Activated T-cell treated with anti-CD3 and anti-CD28 coated beads, Interleukin-2, amount 50 U/mL, for 4 hours (primary cell): Measurements from ENCODE around the gene CCND2. TPM values are rescaled to one million over a fixed set of nuclear protein-coding genes. Genes with fewer than 3 reads are reported as not detected.
"Not testable (repeated sequence)": the region's sequence is repeated elsewhere in the genome, so short reads cannot be mapped to it uniquely, and the experiment has no call there.

Source experiments
- ATAC-seq, 2 donors: fragments of 200-7000 bp; cut with Tn5 transposase; one replicate each; pipeline ENCODE4 v1.10.0; 2021
- DNase-seq: peaks from one replicate; pipeline ENCODE4 v3.0.0-alpha.2; 2020
- H3K27me3 Mint-ChIP-seq: one replicate; pipeline ENCODE4 v1.8.0; 2021; ENCODE audit warnings: low read depth, mixed read lengths
- H3K36me3 Mint-ChIP-seq: one replicate; pipeline ENCODE4 v1.8.0; 2022; ENCODE audit warnings: mixed read lengths; ENCODE audit not compliant: insufficient read depth
- H3K4me1 Mint-ChIP-seq: one replicate; pipeline ENCODE4 v1.8.0; 2021; ENCODE audit warnings: low read depth, mixed read lengths
- H3K4me3 Mint-ChIP-seq: one replicate; pipeline ENCODE4 v1.8.0; 2021; ENCODE audit warnings: mild to moderate bottlenecking, moderate library complexity, mixed read lengths
- H3K9me3 Mint-ChIP-seq: one replicate; pipeline ENCODE4 v1.8.0; 2021; ENCODE audit warnings: mixed read lengths
- total RNA-seq, 3 donors: library from RNA; stranded (reverse); gene quantifications; one replicate each; pipeline ENCODE4 v1.2.1, GENCODE V29; 2021

The CCND2 gene
- 1,000 to 10,000 TPM in 1 of 3 donors, 100 to 1,000 TPM in 2; 867 to 1,094 (median 990) TPM for total RNA-seq

DNA sequence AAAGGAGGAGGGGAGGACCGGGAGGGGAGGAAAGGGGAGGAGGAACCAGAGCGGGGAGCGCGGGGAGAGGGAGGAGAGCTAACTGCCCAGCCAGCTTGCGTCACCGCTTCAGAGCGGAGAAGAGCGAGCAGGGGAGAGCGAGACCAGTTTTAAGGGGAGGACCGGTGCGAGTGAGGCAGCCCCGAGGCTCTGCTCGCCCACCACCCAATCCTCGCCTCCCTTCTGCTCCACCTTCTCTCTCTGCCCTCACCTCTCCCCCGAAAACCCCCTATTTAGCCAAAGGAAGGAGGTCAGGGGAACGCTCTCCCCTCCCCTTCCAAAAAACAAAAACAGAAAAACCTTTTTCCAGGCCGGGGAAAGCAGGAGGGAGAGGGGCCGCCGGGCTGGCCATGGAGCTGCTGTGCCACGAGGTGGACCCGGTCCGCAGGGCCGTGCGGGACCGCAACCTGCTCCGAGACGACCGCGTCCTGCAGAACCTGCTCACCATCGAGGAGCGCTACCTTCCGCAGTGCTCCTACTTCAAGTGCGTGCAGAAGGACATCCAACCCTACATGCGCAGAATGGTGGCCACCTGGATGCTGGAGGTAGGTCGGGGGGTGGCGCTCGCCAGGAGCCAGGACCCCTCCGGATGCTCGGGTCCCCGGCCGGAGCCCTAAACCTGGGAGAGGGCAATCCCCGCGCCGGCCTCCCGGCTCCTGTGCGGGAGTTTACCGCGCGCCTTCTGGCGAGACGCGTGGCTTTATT lies at the start of gene CCND2:
Gene CCND2 (plus strand): TSS at position 111 of the 744 bp plus-strand sequence. CDS start 279 bp downstream, at position 390.
- H3K4me3 Mint-ChIP-seq = peak within 1 kb of the TSS; percentile 98

DNA sequence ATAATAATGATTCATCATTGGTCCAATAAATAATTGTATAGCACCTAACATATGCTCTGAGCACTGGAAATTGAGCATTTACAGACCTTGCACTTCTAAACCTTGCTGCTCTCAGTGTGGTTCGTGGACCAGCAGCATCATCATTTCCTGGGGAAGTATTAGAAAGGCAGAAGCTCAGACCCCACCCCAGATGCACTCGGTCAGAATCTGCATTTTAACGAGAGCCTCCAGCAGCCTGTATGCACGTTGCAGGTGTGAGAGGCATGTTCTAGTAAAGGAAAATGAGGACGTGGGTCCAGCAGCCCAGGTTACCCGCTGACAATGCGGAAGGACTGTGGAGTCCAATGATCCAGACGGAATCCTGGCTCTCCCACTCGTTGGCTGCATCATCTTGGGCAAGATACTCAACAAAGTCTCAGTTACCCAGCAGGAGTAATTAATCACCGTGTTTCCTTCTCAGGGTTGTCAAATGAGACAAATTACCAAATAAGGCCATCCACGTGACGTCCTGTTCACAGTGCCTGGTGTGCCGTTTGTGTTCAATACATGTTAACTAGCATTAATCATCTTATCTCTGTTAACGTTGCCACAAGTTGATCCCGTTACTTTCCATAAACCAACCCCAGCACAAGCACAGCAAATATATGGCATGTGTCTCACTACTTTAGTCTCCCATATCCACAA lies 49.2 kb upstream of the CCND2 start:
- no peak for ATAC-seq
- no peak for DNase-seq
- peaks cover 1% of the 10 kb centered on the region for H3K36me3 Mint-ChIP-seq

More for the DNA sequence above, at the start of gene CCND2:
- H3K36me3 Mint-ChIP-seq = peaks cover 30% of the 10 kb centered on the region
- H3K9me3 Mint-ChIP-seq = no peaks in the 10 kb centered on the region
- peak; percentile 70 for DNase-seq
- peaks cover 34% of the 10 kb centered on the region for H3K4me1 Mint-ChIP-seq
- no peaks in the 10 kb centered on the region for H3K27me3 Mint-ChIP-seq
- ATAC-seq = peak; percentile 18 to 24

DNA sequence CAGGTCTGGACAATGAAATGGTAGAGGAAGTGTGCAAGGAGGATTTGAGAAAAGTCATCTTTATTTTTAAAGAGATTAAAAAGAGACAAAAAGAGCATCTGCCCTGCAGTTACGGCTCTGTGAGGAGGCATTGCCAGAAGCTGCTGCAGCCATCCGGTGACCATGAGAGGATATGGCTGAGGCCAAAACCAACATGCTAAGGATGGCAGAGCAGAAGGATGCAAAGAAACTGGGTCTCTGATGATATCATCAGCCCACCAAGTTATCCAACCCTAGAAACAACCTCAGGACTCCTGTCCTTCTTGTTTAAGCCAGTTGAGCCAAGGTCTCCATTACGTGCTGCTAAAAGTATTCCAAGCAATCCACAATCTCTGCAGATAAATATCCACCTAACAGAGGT lies 48.0 kb upstream of the CCND2 start:
- H3K27me3 Mint-ChIP-seq = no peaks in the 10 kb centered on the region
- peaks cover 5% of the 10 kb centered on the region for H3K4me1 Mint-ChIP-seq
- no peak overlapping the region for H3K4me3 Mint-ChIP-seq
- H3K9me3 Mint-ChIP-seq = no peaks in the 10 kb centered on the region
- no peak for ATAC-seq
- H3K36me3 Mint-ChIP-seq = peaks cover 1% of the 10 kb centered on the region
- no peak for DNase-seq

More for the DNA sequence above, 49.2 kb upstream of the CCND2 start:
- Mint-ChIP-seq H3K27me3 (no peaks in the 10 kb centered on the region), H3K9me3 (no peaks in the 10 kb centered on the region), H3K4me1 (peaks cover 5% of the 10 kb centered on the region), H3K4me3 (no peak overlapping the region)

DNA sequence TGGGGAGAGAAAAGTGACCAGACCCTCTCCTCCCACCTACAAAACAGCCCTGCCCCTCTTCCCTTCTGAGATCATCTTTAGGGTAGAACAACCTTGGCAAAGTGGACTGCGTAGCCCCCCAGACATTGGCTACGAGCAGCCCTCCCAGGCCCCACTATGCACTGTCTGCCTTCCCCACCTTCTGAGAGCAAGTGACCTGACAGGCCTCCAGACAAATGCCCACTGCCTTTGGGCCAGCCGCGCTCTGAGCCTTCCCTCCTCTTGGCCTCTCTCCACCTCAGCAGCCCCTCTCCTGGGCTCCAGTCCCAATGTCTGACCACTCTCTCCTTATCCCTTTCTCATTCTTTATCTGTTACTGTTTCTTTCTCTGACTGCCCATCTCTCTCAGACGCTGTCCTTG lies 46.5 kb upstream of the CCND2 start:
- no peak overlapping the region for H3K4me3 Mint-ChIP-seq
- H3K36me3 Mint-ChIP-seq = no peaks in the 10 kb centered on the region
- H3K27me3 Mint-ChIP-seq = no peaks in the 10 kb centered on the region
- no peaks in the 10 kb centered on the region for H3K9me3 Mint-ChIP-seq
- no peak for DNase-seq
- ATAC-seq = no peak
- H3K4me1 Mint-ChIP-seq = peaks cover 5% of the 10 kb centered on the region

DNA sequence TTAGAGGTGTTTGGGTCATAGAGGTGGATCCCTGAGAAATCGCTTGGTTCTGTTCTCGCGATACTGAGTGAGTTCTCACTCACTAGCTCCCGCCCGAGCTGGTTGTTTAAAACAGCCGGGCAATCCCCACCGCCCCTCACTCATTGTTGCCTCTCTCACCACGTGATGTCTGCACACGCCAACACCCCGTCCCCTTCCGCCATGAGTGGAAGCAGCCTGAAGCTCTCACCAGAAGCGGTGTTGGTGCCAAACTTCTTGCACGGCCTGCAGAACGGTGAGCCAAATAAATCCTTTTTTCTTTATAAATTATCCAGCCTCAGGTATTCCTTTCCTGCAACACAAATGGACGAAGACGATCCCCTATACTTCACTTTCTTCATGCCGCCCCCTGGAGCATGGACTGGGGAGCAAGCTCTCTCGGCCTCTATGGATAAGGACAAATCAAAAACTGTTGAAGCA lies 45.4 kb upstream of the CCND2 start:
- no peaks in the 10 kb centered on the region for H3K9me3 Mint-ChIP-seq
- no peak overlapping the region for H3K4me3 Mint-ChIP-seq
- H3K36me3 Mint-ChIP-seq = no peaks in the 10 kb centered on the region
- no peak for ATAC-seq
- H3K4me1 Mint-ChIP-seq = peaks cover 5% of the 10 kb centered on the region
- no peaks in the 10 kb centered on the region for H3K27me3 Mint-ChIP-seq
- no peak for DNase-seq

DNA sequence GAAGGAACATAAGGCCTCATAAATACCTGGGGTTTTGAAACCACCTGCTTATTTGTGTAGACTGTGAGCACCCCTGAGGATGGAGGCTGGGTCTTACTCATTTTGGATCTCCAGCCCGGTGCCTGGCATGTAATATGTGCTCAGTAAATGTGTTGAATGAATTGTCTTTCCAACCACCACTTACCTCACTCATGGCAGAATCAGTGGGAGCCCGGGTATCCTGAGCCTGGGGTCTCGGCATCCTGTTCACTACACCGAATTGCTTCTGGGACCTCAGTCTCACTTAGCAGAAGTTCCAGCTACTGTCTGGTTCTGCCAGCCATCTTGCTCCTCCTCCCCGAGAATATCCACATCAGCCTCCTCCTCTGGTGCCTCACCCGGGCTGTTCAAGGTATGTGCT lies 43.0 kb upstream of the CCND2 start:
- DNase-seq = no peak
- H3K9me3 Mint-ChIP-seq = peaks cover 6% of the 10 kb centered on the region
- no peak overlapping the region for H3K4me3 Mint-ChIP-seq
- H3K27me3 Mint-ChIP-seq = no peaks in the 10 kb centered on the region
- H3K4me1 Mint-ChIP-seq = no peaks in the 10 kb centered on the region
- no peak for ATAC-seq
- H3K36me3 Mint-ChIP-seq = no peaks in the 10 kb centered on the region

DNA sequence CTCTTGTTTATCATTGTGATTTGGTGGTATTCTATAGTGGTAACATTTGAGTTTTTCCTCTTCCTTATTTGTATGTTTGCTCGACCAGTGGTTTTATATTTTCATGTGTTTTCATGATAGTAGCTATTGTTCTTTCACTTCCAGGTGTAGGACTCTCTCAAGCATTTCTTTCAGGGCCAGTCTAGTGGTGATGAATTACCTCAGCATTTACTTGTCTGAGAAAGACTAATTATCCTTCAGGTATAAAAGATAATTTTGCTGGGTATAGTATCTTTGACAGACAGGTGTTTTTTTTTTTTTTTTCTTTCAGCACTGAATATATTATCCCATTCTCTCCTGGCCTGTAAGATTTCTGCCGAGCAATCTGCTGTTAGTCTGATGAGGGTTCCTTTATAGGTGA lies 35.0 kb upstream of the CCND2 start:
- no peak for ATAC-seq
- H3K27me3 Mint-ChIP-seq = peaks cover 4% of the 10 kb centered on the region
- DNase-seq = no peak
- peaks cover 7% of the 10 kb centered on the region for H3K36me3 Mint-ChIP-seq
- H3K9me3 Mint-ChIP-seq = peaks cover 38% of the 10 kb centered on the region
- H3K4me1 Mint-ChIP-seq = no peaks in the 10 kb centered on the region
- no peak overlapping the region for H3K4me3 Mint-ChIP-seq

DNA sequence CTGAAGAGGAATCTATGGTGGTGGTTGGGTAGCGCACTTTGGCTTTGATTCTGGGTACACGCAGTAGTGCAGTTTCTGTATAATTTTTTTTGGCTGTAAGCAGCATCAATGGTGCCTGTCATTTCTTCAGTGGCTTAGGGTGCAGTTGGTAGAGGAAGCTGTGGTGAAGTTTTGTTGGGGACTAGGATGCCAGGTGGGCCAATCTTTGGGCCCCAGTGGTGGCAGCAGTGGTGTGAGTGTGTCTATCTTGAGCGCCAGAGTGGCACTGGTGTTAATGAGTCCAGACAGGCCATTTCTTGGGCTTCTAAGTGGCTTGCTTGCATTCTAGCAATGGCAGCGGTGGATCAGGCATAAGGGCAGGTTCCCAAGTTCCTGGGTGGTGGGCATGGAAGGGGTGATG lies 33.8 kb upstream of the CCND2 start:
- DNase-seq = no peak
- H3K4me1 Mint-ChIP-seq = no peaks in the 10 kb centered on the region
- H3K4me3 Mint-ChIP-seq = no peak overlapping the region
- H3K36me3 Mint-ChIP-seq = peaks cover 7% of the 10 kb centered on the region
- peaks cover 38% of the 10 kb centered on the region for H3K9me3 Mint-ChIP-seq
- H3K27me3 Mint-ChIP-seq = peaks cover 8% of the 10 kb centered on the region
- ATAC-seq = no peak

DNA sequence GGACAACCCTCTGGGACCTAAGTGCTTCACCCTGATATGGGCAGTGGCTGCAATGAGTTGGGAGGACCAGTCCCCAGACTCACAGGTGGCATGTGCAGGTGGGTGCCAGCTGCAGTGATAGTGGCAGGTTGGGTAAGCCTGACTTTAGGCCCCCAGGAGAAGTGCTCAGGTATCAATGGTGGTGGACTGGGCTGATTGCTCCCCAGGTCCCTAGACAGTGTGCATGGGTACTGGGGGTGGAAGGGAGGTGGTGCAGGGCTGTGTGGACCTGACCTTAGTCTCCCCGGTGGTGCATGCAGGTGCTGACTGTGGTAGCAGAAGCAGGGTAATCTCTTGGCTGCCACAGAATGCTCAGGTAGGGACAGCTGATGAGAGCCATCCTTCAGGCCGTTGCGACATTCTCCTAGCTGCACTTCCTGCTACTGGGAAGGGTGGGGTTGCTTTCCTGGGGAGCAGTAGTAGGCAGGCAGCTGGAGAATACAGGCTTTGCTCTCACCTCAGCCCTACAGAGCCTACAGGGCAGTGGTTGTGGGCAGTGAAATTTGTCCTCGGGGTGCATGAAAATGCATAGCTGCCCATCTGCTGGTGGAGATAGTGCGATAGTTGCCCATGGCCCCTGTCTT lies 33.3 kb upstream of the CCND2 start:
- Mint-ChIP-seq H3K4me1 (no peaks in the 10 kb centered on the region), H3K27me3 (peaks cover 8% of the 10 kb centered on the region), H3K4me3 (no peak overlapping the region), H3K9me3 (peaks cover 34% of the 10 kb centered on the region), H3K36me3 (peaks cover 7% of the 10 kb centered on the region)
- ATAC-seq (no peak), DNase-seq (no peak)

DNA sequence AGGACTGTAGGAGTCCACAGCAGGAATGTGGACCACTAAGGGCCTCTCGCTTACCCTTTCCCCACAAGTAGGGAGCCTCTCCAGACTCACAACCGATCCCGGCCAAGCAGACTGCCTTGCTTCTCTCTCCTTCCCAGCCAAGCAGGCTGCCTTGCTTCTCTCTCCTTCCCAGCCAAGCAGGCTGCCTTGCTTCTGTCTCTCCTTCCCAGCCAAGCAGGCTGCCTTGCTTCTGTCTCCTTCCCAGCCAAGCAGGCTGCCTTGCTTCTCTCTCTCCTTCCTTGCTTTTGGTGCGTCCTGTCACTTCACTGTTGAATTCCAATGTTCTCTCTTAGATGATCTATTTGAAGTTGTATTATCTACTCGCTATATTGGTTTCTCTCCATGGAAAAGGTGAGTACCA lies 32.6 kb upstream of the CCND2 start:
- no peak for ATAC-seq
- no peaks in the 10 kb centered on the region for H3K4me1 Mint-ChIP-seq

DNA sequence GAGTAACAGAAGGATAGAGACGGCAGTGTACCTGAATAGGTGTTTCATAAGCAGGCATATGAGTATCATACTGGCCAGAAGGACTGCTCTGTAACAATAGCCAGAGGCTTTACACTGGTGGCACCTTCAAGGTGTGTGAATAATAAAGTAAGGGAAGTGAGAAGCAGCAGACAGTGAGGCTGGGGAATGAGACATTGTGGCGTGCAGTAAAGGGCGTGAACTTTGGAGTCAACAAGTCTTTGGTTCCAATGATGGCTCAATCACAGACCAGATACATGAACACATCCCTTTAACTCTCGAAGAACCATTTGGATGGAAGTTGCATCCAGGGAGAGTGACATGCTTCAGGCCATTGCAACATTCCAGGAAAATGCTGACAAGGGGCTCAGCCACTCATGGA lies 32.0 kb upstream of the CCND2 start:
- Mint-ChIP-seq H3K9me3 (peaks cover 31% of the 10 kb centered on the region), H3K36me3 (peaks cover 7% of the 10 kb centered on the region), H3K4me1 (no peaks in the 10 kb centered on the region), H3K27me3 (peaks cover 8% of the 10 kb centered on the region), H3K4me3 (no peak overlapping the region)
- ATAC-seq (no peak), DNase-seq (no peak)

More for the DNA sequence above, 32.6 kb upstream of the CCND2 start:
- Mint-ChIP-seq H3K9me3 (peaks cover 31% of the 10 kb centered on the region), H3K27me3 (peaks cover 8% of the 10 kb centered on the region), H3K36me3 (peaks cover 7% of the 10 kb centered on the region), H3K4me3 (no peak overlapping the region)
- DNase-seq = no peak

DNA sequence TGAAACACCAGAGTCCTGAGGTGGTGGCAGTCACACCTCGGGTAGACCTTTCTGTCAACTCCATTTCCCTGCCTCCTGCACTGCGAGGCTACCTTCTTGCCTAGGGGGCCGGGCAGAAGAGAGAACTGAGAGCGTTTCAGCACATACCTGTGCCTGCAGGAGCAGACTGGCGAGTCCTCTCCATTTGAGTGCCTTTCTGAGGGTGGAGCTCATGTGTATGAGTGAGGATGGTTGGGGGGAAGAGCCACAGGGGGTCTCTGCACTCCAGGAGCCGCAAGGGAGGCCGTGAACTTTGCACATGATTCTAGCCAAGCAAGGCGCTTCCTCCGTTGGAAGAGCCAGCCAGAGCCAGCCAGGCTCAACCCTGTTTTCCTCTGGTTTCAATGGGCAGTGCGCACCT lies 31.0 kb upstream of the CCND2 start:
- no peak for DNase-seq
- Mint-ChIP-seq H3K36me3 (peaks cover 7% of the 10 kb centered on the region), H3K27me3 (peaks cover 8% of the 10 kb centered on the region), H3K4me1 (no peaks in the 10 kb centered on the region), H3K9me3 (peaks cover 23% of the 10 kb centered on the region), H3K4me3 (no peak overlapping the region)
- ATAC-seq = no peak

DNA sequence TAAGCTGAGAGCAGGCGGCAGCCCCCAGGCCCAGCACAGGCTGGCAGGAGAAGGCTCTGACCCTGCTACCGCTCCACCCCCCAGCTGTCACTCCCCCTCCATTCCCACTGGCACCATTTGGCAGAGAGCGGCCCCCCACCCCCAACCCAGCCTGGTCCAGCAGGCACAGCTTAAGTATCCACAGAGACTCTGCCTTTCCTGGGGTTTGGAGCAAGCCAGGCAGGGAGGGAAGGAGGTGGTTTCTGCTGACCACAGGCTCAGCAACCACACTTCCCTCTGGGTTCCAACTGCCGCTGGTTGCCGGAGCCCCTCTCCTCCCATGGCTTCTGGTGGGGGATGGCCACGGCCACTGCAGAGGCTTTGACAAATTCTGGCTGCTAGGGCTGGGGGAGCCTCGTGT lies 30.5 kb upstream of the CCND2 start:
- H3K9me3 Mint-ChIP-seq = peaks cover 18% of the 10 kb centered on the region
- no peaks in the 10 kb centered on the region for H3K4me1 Mint-ChIP-seq
- peaks cover 7% of the 10 kb centered on the region for H3K36me3 Mint-ChIP-seq
- no peak for DNase-seq
- ATAC-seq = no peak
- H3K4me3 Mint-ChIP-seq = no peak overlapping the region
- peaks cover 8% of the 10 kb centered on the region for H3K27me3 Mint-ChIP-seq

DNA sequence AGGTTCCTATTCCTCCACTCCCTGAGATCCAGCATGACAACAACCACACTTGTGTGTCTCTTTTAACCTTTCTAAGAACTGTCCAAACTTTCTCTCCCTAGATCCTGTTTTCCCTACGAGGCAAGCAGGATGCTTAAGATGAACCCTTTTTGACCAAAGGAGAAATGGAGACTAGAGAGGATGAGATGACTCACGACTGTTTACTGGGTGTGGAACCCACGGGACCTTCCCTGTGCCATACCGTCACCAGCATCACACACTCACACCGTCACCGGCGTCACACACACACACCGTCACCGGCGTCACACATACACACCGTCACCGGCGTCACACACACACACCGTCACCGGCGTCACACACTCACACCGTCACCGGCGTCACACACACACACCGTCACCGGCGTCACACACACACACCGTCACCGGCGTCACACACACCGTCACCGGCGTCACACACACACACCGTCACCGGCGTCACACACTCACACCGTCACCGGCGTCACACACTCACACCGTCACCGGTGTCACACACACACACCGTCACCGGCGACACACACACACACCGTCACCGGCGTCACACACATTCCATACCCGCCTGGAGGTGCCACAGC lies 30.0 kb upstream of the CCND2 start:
- not testable (repeated sequence) for H3K27me3 Mint-ChIP-seq, DNase-seq, H3K4me1 Mint-ChIP-seq, ATAC-seq, H3K4me3 Mint-ChIP-seq, H3K36me3 Mint-ChIP-seq
- peaks cover 13% of the 10 kb centered on the region for H3K9me3 Mint-ChIP-seq
